ENCODE results near the gene PCED1B. TPM values are rescaled to one million over a fixed set of nuclear protein-coding genes. Genes with fewer than 3 reads are reported as not detected.
"Not testable (repeated sequence)": the region's sequence is repeated elsewhere in the genome, so short reads cannot be mapped to it uniquely, and the experiment has no call there.

Gene PCED1B
- total RNA-seq, 1 experiment from 2014 or later = 6.6 TPM

DNA sequence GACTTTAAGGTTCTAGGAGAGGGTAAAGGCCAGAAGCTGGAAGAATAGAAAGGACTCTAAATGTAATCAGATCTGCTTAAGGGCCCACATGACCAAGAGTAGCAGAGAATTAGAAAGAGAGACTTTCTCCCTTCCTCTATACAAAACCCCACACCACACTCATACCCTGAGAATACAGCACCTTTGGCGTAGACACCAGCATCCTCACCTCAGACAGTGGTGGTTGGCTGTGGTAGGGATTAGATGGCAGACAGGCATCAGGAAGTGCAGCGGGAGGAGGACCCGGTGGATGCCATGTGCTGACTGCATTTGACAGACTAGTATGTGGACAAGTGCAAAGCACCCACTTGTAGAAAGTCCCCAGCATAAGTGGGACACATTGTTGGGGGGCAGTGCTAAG, 98.6 kb downstream of the PCED1B start (continued):
- TF ChIP-seq, protein P1, sequence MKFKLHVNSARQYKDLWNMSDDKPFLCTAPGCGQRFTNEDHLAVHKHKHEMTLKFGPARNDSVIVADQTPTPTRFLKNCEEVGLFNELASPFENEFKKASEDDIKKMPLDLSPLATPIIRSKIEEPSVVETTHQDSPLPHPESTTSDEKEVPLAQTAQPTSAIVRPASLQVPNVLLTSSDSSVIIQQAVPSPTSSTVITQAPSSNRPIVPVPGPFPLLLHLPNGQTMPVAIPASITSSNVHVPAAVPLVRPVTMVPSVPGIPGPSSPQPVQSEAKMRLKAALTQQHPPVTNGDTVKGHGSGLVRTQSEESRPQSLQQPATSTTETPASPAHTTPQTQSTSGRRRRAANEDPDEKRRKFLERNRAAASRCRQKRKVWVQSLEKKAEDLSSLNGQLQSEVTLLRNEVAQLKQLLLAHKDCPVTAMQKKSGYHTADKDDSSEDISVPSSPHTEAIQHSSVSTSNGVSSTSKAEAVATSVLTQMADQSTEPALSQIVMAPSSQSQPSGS (CRISPR knock-in tag; IDR thresholded peaks at IDR 0.05; ENCODE audit: borderline replicate concordance, low read depth) = no peak
- TF ChIP-seq, protein P2, sequence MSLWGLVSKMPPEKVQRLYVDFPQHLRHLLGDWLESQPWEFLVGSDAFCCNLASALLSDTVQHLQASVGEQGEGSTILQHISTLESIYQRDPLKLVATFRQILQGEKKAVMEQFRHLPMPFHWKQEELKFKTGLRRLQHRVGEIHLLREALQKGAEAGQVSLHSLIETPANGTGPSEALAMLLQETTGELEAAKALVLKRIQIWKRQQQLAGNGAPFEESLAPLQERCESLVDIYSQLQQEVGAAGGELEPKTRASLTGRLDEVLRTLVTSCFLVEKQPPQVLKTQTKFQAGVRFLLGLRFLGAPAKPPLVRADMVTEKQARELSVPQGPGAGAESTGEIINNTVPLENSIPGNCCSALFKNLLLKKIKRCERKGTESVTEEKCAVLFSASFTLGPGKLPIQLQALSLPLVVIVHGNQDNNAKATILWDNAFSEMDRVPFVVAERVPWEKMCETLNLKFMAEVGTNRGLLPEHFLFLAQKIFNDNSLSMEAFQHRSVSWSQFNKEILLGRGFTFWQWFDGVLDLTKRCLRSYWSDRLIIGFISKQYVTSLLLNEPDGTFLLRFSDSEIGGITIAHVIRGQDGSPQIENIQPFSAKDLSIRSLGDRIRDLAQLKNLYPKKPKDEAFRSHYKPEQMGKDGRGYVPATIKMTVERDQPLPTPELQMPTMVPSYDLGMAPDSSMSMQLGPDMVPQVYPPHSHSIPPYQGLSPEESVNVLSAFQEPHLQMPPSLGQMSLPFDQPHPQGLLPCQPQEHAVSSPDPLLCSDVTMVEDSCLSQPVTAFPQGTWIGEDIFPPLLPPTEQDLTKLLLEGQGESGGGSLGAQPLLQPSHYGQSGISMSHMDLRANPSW (CRISPR knock-in tag; conservative IDR thresholded peaks at IDR 0.05; ENCODE audit: low read depth) = no peak
- TF ChIP-seq, protein P3, sequence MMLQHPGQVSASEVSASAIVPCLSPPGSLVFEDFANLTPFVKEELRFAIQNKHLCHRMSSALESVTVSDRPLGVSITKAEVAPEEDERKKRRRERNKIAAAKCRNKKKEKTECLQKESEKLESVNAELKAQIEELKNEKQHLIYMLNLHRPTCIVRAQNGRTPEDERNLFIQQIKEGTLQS (CRISPR knock-in tag; conservative IDR thresholded peaks at IDR 0.05) = no peak
- TF ChIP-seq ZBTB21 (CRISPR knock-in tag; IDR thresholded peaks at IDR 0.05; ENCODE audit: borderline replicate concordance) (no peak), ZNF416 (CRISPR knock-in tag; IDR thresholded peaks at IDR 0.05) (no peak), SP1 (CRISPR knock-in tag; conservative IDR thresholded peaks at IDR 0.05) (no peak), NFE2L1 (CRISPR knock-in tag; IDR thresholded peaks at IDR 0.05) (no peak)
- TF ChIP-seq, protein P4, sequence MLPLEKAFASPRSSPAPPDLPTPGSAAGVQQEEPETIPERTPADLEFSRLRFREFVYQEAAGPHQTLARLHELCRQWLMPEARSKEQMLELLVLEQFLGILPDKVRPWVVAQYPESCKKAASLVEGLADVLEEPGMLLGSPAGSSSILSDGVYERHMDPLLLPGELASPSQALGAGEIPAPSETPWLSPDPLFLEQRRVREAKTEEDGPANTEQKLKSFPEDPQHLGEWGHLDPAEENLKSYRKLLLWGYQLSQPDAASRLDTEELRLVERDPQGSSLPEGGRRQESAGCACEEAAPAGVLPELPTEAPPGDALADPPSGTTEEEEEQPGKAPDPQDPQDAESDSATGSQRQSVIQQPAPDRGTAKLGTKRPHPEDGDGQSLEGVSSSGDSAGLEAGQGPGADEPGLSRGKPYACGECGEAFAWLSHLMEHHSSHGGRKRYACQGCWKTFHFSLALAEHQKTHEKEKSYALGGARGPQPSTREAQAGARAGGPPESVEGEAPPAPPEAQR (CRISPR knock-in tag; IDR thresholded peaks at IDR 0.05) = no peak
- TF ChIP-seq, protein P5, sequence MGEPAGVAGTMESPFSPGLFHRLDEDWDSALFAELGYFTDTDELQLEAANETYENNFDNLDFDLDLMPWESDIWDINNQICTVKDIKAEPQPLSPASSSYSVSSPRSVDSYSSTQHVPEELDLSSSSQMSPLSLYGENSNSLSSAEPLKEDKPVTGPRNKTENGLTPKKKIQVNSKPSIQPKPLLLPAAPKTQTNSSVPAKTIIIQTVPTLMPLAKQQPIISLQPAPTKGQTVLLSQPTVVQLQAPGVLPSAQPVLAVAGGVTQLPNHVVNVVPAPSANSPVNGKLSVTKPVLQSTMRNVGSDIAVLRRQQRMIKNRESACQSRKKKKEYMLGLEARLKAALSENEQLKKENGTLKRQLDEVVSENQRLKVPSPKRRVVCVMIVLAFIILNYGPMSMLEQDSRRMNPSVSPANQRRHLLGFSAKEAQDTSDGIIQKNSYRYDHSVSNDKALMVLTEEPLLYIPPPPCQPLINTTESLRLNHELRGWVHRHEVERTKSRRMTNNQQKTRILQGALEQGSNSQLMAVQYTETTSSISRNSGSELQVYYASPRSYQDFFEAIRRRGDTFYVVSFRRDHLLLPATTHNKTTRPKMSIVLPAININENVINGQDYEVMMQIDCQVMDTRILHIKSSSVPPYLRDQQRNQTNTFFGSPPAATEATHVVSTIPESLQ (CRISPR knock-in tag; IDR thresholded peaks at IDR 0.05) = no peak
- TF ChIP-seq, protein P6, sequence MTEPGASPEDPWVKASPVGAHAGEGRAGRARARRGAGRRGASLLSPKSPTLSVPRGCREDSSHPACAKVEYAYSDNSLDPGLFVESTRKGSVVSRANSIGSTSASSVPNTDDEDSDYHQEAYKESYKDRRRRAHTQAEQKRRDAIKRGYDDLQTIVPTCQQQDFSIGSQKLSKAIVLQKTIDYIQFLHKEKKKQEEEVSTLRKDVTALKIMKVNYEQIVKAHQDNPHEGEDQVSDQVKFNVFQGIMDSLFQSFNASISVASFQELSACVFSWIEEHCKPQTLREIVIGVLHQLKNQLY (CRISPR knock-in tag; IDR thresholded peaks at IDR 0.05) = no peak
- TF ChIP-seq, protein P7, sequence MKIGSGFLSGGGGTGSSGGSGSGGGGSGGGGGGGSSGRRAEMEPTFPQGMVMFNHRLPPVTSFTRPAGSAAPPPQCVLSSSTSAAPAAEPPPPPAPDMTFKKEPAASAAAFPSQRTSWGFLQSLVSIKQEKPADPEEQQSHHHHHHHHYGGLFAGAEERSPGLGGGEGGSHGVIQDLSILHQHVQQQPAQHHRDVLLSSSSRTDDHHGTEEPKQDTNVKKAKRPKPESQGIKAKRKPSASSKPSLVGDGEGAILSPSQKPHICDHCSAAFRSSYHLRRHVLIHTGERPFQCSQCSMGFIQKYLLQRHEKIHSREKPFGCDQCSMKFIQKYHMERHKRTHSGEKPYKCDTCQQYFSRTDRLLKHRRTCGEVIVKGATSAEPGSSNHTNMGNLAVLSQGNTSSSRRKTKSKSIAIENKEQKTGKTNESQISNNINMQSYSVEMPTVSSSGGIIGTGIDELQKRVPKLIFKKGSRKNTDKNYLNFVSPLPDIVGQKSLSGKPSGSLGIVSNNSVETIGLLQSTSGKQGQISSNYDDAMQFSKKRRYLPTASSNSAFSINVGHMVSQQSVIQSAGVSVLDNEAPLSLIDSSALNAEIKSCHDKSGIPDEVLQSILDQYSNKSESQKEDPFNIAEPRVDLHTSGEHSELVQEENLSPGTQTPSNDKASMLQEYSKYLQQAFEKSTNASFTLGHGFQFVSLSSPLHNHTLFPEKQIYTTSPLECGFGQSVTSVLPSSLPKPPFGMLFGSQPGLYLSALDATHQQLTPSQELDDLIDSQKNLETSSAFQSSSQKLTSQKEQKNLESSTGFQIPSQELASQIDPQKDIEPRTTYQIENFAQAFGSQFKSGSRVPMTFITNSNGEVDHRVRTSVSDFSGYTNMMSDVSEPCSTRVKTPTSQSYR (CRISPR knock-in tag; IDR thresholded peaks at IDR 0.05) = no peak

DNA sequence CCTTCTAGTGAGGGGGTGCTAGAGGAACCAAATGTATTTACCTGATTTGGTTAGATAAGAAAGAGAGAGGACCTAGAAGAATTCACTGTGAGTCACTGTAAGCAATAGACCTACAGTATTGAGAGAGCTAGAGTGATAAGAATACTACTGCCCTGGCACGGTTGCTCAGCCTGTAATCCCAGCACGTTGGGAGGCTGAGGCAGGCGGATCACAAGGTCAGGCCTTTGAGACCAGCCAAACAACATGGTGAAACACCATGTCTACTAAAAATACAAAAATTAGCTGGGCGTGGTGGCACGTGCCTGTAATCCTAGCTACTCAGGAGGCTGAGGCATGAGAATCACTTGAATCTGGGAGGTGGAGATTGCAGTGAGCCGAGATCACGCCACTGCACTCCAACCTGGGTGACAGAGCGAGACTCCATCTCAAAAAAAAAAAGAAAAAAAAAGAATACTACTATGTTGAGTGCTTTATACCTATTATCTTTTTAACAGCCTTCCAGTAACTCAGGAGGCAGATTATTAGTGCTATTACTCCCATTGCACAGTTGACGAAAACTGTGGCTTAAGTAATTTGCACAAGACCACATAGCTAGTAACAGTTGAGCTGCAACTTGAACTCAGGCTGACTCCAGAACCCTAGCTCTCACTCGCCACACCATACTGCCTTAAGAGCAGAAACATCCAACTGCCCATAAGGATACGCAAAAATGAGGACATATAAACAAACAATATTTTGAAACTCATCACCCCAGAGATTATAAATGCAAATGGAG, 102.9 kb downstream of the PCED1B start:
- H3K36me3 Mint-ChIP-seq, ATAC-seq: not testable (repeated sequence)

More for the DNA sequence above, 102.9 kb downstream of the PCED1B start:
- CTCF ChIA-PET; H3K4me3 Mint-ChIP-seq; H3K4me1 Mint-ChIP-seq; H3K27me3 Mint-ChIP-seq (ENCODE audit: low read depth); DNase-seq (ENCODE audit: low spot score); POLR2A ChIA-PET; H3K27ac Mint-ChIP-seq; H3K9me3 Mint-ChIP-seq: not testable (repeated sequence)

Measured in WTC11 (cell line).